Left renal pelvis (tissue), 4 donors: Measurements from ENCODE around the gene TMEM31. TPM values are rescaled to one million over a fixed set of nuclear protein-coding genes. Genes with fewer than 3 reads are reported as not detected.
"Not testable (repeated sequence)": the region's sequence is repeated elsewhere in the genome, so short reads cannot be mapped to it uniquely, and the experiment has no call there.

Source experiments
- DNase-seq, 4 donors: peaks; one replicate each; pipeline ENCODE4 v3.0.0-alpha.2; 2013; ENCODE audit warnings: low read depth in 4 of 4, low spot score in 3 of 4
- polyA plus RNA-seq, 4 donors: library from polyadenylated mRNA; unstranded; fragments of 120-200 nt; gene quantifications; one replicate each; pipeline ENCODE4 v1.2.1, GENCODE V29; 2013; ENCODE audit not compliant: insufficient read length in 4 of 4

Gene TMEM31
- polyA plus RNA-seq, 4 donors = 0.99 to 1.7 (median 1.3) TPM

GRCh38 chrX:103722505-103722904 is 11.8 kb downstream of the TMEM31 start:
- DNase-seq = no peak

- DNase-seq = no peak
These were observed 15.8 kb downstream of the TMEM31 start for GRCh38 chrX:103726477-103726876.

DNA sequence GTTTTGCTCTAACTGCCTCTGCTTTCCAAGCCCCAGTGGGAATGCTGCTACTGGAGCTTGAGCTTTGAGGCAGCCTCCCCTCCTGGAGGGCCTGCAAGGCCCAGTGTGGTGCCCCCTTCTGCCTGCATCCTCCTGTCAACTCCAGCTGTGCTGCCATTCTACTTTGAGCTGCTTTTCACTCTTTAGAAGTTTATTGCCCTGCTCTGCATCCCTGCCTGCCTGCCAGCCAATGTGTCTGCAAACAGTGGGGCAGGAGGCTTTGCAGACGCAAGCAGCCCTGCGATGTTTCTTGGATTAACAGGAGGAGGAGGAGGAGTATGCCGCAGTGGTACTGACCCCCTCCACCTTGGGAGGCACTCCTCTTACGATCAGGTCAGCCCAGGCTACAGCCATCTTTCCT is 16.4 kb downstream of the TMEM31 start:
- no peak for DNase-seq

DNA sequence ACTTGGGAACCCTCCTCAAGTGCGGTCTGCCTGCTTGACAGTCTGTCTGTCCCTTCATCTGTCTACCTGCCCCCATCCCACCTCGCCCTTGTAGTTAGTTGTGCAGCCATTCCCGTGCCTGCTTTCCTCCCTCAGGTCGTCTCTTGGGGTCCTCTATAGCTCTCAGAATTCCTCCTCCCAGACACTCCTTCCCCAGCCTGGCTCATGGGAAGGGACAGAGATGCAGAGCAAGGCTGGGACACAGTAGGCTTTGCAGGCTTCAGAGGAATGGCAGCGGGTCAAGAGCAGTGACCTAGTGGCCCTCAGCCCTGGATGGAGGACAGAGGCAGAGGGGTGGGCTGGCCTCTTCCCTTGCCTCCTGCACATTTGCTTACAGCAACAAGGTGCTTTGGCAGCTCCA is 18.3 kb downstream of the TMEM31 start:
- no peak for DNase-seq

- DNase-seq = no peak
These were observed 19.6 kb downstream of the TMEM31 start for GRCh38 chrX:103730147-103730795.

GRCh38 chrX:103730796-103731493 is 20.2 kb downstream of the TMEM31 start:
- DNase-seq = no peak

DNA sequence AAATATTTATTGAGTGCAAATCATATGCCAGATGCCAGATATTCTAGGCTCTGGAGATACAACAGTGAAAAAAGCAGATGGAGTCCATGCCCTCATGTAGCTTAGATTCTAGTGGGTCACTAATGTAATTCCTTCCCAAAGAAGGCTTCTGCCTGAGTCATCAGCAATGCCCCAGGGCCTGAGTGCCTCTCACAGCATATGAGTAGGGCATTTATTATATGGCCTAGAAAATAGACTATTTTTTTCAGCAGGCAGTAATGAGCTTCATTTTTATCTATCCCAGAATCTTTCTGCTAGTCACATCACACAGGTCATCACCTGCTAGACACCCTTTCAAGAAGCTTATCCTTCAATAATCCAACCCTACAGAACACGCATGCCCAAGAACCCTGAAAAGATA is 22.3 kb downstream of the TMEM31 start:
- DNase-seq = no peak

DNA sequence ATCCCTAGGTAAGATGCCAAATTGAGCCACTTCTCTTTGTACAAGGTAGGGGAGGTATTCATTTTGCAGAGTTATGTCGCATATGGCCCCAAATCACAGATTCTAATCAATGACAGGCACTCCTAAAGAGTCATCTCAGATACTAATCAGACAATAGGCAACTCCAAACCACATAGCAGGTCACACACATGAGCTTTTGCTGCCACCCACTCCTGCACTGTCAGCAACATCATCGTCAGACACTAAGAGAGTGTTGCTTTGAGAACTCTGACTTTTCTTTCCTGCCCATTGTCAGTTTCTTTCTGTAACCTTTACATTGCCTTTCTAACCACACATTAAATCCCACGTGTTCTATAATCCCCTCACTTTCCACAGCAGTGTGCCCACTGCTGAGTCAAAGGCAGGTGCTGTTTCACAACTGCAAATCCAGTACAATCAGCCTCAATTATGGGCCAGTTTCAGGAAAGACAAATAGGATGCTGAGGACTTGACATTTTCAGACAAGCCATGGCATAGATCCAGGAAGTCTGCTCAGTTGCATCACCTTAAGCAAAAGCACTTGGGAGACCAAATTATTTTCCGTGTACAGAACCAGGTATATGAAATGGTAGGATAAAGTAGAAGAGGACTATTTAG is 23.5 kb downstream of the TMEM31 start:
- DNase-seq = no peak

DNA sequence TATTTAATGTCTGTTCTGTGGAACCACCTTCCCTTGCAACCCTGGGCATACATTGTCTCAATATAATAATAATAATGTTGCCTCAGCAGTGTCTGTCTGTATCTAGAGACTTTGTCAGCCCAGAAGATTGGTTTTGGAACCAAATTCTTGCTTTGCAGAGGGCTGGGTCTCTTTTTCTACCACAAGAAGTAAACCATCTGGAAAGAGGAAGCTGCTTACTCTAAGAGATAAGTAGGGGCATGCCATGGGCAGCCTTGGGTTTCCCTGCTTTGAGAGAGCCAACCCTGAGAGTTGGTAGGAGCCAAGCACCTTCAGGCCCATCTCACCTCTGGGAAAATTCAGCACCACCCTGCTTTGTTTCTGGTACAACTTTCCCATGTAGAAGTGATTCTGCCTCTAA is 27.0 kb downstream of the TMEM31 start:
- no peak for DNase-seq

DNA sequence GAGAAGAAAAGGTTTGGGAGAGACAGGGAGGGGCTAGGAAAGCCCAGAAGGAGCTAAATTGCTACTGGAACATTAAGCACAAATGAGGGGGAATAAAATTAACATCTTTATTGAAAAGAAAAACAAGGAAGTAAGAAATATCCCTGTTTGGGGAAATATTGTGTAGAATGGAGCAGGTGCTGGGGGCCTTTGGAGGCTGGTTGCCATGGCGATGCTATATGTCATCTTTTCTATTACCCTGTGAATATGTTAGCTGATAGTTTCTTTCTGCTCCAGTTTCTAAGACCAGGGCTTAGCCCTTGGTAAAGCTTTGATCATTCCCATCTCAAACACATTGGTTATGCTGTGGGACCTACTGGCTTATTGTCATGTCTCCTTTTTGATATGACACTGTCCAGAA is 28.7 kb downstream of the TMEM31 start:
- DNase-seq = no peak

GRCh38 chrX:103741879-103742278 is 31.2 kb downstream of the TMEM31 start:
- no peak for DNase-seq

DNA sequence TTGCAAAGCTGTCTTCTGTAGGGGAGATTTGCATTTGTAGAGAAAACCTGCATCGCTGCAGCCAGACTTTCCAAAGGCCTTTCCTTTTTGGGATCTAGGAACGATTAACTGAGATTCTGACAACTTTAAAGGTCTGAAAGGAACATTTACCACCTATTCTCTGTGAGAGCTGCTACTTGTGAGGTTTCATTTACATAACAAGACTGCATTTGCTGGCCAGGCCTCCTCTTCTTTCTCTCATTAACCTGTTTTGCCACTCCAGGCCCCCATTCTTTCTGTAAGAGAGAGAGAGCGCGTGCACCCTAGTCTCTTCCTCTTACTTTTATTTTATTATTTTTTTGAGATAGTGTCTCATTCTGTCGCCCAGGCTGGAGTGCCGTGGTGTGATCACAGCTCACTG is 31.6 kb downstream of the TMEM31 start:
- no peak for DNase-seq

- no peak for DNase-seq
These were observed 36.5 kb downstream of the TMEM31 start for GRCh38 chrX:103747163-103747562.

DNA sequence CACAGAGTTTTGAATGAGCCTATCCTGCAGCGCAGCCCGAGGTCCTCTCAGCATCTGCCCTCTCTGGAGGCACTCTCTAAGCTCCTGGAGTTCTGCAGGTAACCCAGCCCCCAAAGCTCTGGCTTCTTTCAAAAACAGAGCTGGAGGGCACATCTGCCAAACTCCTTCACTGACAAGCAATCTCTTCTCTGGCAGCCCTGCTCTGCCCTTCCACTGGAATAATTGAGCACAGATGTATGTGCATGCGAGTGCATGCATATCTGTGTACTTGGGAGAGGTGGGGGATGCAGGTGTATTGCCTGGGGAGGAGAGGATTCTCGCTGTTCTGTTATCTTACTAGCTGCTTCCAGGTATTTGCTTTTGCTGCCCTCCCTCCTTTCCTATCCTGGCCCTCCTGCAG is 43.7 kb downstream of the TMEM31 start:
- DNase-seq = no peak

GRCh38 chrX:103756736-103757135 is 46.0 kb downstream of the TMEM31 start:
- DNase-seq = no peak

- no peak for DNase-seq
These were observed 47.8 kb downstream of the TMEM31 start for GRCh38 chrX:103758555-103758954.

DNA sequence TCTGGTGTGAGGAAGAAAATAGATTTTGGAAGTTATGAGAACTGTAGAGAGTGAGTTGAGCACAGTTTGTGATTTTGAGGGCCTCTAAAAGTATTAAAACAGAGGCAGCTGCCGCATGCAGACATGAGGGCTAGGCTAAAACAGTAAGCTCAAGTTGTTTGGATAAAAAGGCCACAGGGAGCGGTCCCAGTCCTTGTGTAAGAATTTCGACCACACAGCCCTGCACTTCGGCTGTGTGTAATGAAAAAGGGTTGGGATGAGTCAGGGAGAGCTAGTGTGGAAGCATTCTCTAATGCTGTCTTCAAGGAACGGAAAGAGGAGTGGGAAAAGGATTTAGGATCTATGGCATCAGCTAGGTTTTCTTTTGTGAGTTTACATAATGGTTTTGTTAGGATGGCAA is 52.8 kb downstream of the TMEM31 start:
- not testable (repeated sequence) for DNase-seq

Other genes starting within 250 kb of the TMEM31 start
- 1 to 10 TPM; 2.1 to 4.1 (median 2.6) TPM for gene RAB40A, start 191.4 kb upstream of the TMEM31 start, polyA plus RNA-seq
- gene TCEAL4, start 125.4 kb upstream of the TMEM31 start, polyA plus RNA-seq = 100 to 1,000 TPM; 147 to 193 (median 160) TPM
- gene TCEAL3, start 102.9 kb upstream of the TMEM31 start, polyA plus RNA-seq = 10 to 100 TPM; 28.9 to 36.3 (median 32.0) TPM
- 10 to 100 TPM; 26.6 to 35.9 (median 31.5) TPM for gene TCEAL1, start 81.9 kb upstream of the TMEM31 start, polyA plus RNA-seq
- gene MORF4L2, start 24.2 kb upstream of the TMEM31 start, polyA plus RNA-seq = 100 to 1,000 TPM; 303 to 367 (median 342) TPM
- 10 to 100 TPM in 3 of 4 donors, 1 to 10 TPM in 1; 5.1 to 77.9 (median 15.6) TPM for gene PLP1, start 65.9 kb downstream of the TMEM31 start, polyA plus RNA-seq
- 1 to 10 TPM; 2.7 to 4.1 (median 3.2) TPM for gene RAB9B, start 121.3 kb downstream of the TMEM31 start, polyA plus RNA-seq